Right lobe of liver (tissue), 6 donors: Measurements from ENCODE around the gene OR1I1. TPM values are rescaled to one million over a fixed set of nuclear protein-coding genes. Genes with fewer than 3 reads are reported as not detected.

Experiments used
- ATAC-seq, 4 donors: fragments of 200-7000 bp; cut with Tn5 transposase; one replicate each; pipeline ENCODE4 v1.9.1; 2020; ENCODE audit warnings: mild to moderate bottlenecking in 4 of 4, moderate library complexity in 4 of 4
- DNase-seq, 3 donors: peaks; one replicate each; pipeline ENCODE4 v3.0.0-alpha.2; 2020
- H3K27ac ChIP-seq, 3 donors: fragments of 200-600 bp; one replicate each; pipeline ENCODE4 v1.8.0; 2022
- H3K27me3 ChIP-seq, 2 donors: fragments of 200-600 bp; one replicate each; pipeline ENCODE4 v1.8.0; 2022
- H3K36me3 ChIP-seq, 4 donors: fragments of 200-600 bp; sonication (generic) in 1 of 4; one replicate each; pipeline versions ENCODE4 v1.5.1 to v1.8.0; 2017 to 2022; ENCODE audit warnings: control low read depth in 1 of 4
- H3K4me1 ChIP-seq, 4 donors: fragments of 200-600 bp; sonication (generic) in 1 of 4; one replicate each; pipeline versions ENCODE4 v1.5.1 to v1.8.0; 2017 to 2022; ENCODE audit warnings: control low read depth in 1 of 4
- H3K4me3 ChIP-seq, 3 donors: fragments of 200-600 bp; one replicate each; pipeline ENCODE4 v1.8.0; 2022
- H3K9me3 ChIP-seq, 4 donors: fragments of 200-600 bp; sonication (generic) in 1 of 4; one replicate each; pipeline versions ENCODE4 v1.5.1 to v1.8.0; 2017 to 2022; ENCODE audit warnings: control low read depth in 1 of 4
- CTCF ChIP-seq, 4 donors: fragments of 200-600 bp in 3 of 4; fragments of 450-650 bp in 1 of 4; IDR thresholded peaks; one replicate each; pipeline versions ENCODE4 v1.5.1 to v1.8.0; 2016 to 2022; ENCODE audit warnings: antibody characterized with exemption in 4 of 4, mild to moderate bottlenecking in 2 of 4
- POLR2A ChIP-seq: fragments of 450-650 bp; IDR thresholded peaks from one replicate; pipeline ENCODE4 v1.6.1; 2017; ENCODE audit warnings: antibody characterized with exemption, mild to moderate bottlenecking
- WGBS: methylation state at CpG from one replicate; pipeline ENCODE4 v1.1.6; 2018; ENCODE audit warnings: low coverage, low lambda C conversion rate; ENCODE audit not compliant: insufficient coverage; ENCODE audit errors: missing lambda C conversion rate; 5-methylcytosine and 5-hydroxymethylcytosine counted together
- intact Hi-C, 2 donors: fragments of 100-400 bp; cut with DNase I; formaldehyde crosslinking; loops; one replicate each; pipeline versions ENCODE4 v1.11.2 to v1.14.1; 2022
- long read RNA-seq: library from polyadenylated mRNA; unstranded; transcript quantifications from one replicate; pipeline ENCODE4 v2.0.0, GENCODE V29; 2019
- total RNA-seq, 6 experiments: library from RNA; depleted of rRNA in 2 of 6; stranded (reverse); fragments of >200 nt in 2 of 6; fragmentation: NEBNext Ultra II Directional in 3 of 6; extraction: Animal tissue kit (Norgen Biotek cat#: 25700) in 3 of 6; gene quantifications; one replicate each; pipeline versions ENCODE4 v1.1.0 to v1.2.4, GENCODE V29; 2016 to 2023
- donor health status: DM: no; HTN: yes; CAD: no.
- donor health status: DM: no; HTN: no; CAD: no.
- donor health status: DM: no; HTN: no; CAD: no.
- donor health status: DM: no; HTN: yes; CAD: no.
- donor health status: DM: no; HTN: yes; CAD: no.

OR1I1 gene, protein sequence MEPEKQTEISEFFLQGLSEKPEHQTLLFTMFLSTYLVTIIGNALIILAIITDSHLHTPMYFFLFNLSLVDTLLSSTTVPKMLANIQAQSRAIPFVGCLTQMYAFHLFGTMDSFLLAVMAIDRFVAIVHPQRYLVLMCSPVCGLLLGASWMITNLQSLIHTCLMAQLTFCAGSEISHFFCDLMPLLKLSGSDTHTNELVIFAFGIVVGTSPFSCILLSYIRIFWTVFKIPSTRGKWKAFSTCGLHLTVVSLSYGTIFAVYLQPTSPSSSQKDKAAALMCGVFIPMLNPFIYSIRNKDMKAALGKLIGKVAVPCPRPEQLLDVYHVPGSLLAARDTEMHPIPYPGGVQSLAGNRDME
- total RNA-seq, result not detected
- long read RNA-seq, result 0 reads

DNA sequence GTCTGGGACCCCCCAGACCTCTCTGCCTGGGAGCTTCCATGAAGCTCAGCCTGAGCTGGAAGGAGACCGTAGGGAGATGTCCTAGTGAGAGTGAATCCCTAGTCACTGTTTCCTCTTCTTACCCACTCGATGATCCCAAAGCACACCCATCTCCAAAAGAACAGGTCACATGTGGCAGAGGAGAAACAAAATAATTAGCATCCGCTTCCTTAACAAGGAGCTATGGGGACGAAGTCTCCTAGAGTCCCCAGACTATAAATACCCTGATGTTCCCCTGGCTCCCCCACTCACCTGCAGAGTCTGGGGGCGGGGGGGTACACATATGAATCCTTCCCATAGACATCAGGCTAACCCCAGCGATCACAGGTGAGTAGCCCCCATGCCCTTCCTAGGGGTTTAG, at the start of gene OR1I1:
Gene OR1I1, plus strand, starts transcription at position 301 of the 400 bp plus-strand sequence. CDS start 4,855 bp downstream, outside the sequence.
- H3K4me3 ChIP-seq, result no peak within 1 kb of the TSS
- H3K9me3 ChIP-seq, result no peaks in the 10 kb centered on the region
- intact Hi-C loops, result no loop called here
- no peaks in the 10 kb centered on the region for H3K36me3 ChIP-seq
- no peaks in the 10 kb centered on the region for H3K27me3 ChIP-seq
- no peak for DNase-seq
- H3K27ac ChIP-seq, result no peak within 1 kb of the TSS
- 32% methylated on average over 5 of the region's 6 CpGs for WGBS
- peak in 1 of 4 donors; percentile 33 for ATAC-seq
- no peak for TF ChIP-seq CTCF (IDR thresholded peaks at IDR 0.05)
- TF ChIP-seq POLR2A, result no peak
- H3K4me1 ChIP-seq, result no peaks in the 10 kb centered on the region

GRCh38 chr19:15035795-15036311, 46.2 kb upstream of the OR1I1 start:
- H3K27me3 ChIP-seq, result no peaks in the 10 kb centered on the region
- TF ChIP-seq POLR2A, result no peak
- H3K9me3 ChIP-seq, result no peaks in the 10 kb centered on the region
- no peak overlapping the region for H3K27ac ChIP-seq
- DNase-seq, result no peak
- 18% methylated on average over 1 of the region's 1 CpG for WGBS
- H3K4me1 ChIP-seq, result no peaks in the 10 kb centered on the region
- no peak overlapping the region for H3K4me3 ChIP-seq
- H3K36me3 ChIP-seq, result no peaks in the 10 kb centered on the region
- intact Hi-C loops, result no loop called here
- ATAC-seq, result no peak

- WGBS, result 22% methylated on average over 4 of the region's 4 CpGs
- H3K9me3 ChIP-seq, result no peaks in the 10 kb centered on the region
- H3K4me1 ChIP-seq, result no peaks in the 10 kb centered on the region
- H3K27me3 ChIP-seq, result no peaks in the 10 kb centered on the region
- DNase-seq, result no peak
- H3K4me3 ChIP-seq, result no peak overlapping the region
- ATAC-seq, result no peak
- intact Hi-C loops, result no loop called here
- TF ChIP-seq POLR2A (no peak), CTCF (IDR thresholded peaks at IDR 0.05) (no peak)
- no peak overlapping the region for H3K27ac ChIP-seq
- no peaks in the 10 kb centered on the region for H3K36me3 ChIP-seq
Observed at GRCh38 chr19:15037586-15037985, 44.4 kb upstream of the OR1I1 start.

DNA sequence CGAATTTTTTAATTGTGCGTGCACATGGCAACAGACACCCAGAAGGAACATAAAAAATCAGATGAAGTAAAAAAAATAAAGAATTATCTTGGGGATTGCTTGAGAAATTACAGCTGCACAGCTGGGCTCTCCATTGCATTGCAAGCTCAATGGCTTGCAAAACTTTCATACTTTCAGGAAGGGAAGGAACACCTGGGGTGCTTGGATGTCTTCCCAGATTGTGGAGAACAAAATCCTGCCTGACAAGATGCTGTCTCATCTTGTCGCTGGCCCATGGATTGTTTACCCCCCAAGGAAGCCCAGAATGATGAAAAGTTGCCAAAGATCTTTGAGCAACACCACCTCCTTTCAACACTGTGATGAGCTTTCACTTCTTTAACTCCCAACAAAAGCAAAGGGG, 43.7 kb upstream of the OR1I1 start:
- Histone ChIP-seq H3K4me3 (no peak overlapping the region), H3K27ac (no peak overlapping the region), H3K4me1 (no peaks in the 10 kb centered on the region), H3K27me3 (no peaks in the 10 kb centered on the region), H3K36me3 (no peaks in the 10 kb centered on the region), H3K9me3 (no peaks in the 10 kb centered on the region)
- no peak for TF ChIP-seq CTCF (IDR thresholded peaks at IDR 0.05)
- TF ChIP-seq POLR2A, result no peak
- intact Hi-C loops, result no loop called here
- DNase-seq (no peak), ATAC-seq (no peak)
- 32% methylated on average over 3 of the region's 3 CpGs for WGBS

GRCh38 chr19:15042003-15042402, 40.0 kb upstream of the OR1I1 start:
- DNase-seq (no peak), ATAC-seq (no peak)
- Histone ChIP-seq H3K9me3 (no peaks in the 10 kb centered on the region), H3K36me3 (no peaks in the 10 kb centered on the region), H3K27me3 (no peaks in the 10 kb centered on the region), H3K4me1 (no peaks in the 10 kb centered on the region), H3K4me3 (no peak overlapping the region), H3K27ac (no peak overlapping the region)
- intact Hi-C loops, result no loop called here
- TF ChIP-seq POLR2A (no peak), CTCF (IDR thresholded peaks at IDR 0.05) (no peak)
- WGBS, result 63% methylated on average over 1 of the region's 1 CpG
